Hepatocyte (in vitro differentiated cells): Measurements from ENCODE around the gene NAV2. TPM values are rescaled to one million over a fixed set of nuclear protein-coding genes. Genes with fewer than 3 reads are reported as not detected.

Experiments
- DNase-seq: peaks from one replicate; pipeline ENCODE4 v3.0.0-alpha.2; 2016; ENCODE audit warnings: low spot score
- H2AFZ ChIP-seq: fragments of 200-600 bp; sonication (generic); 2 replicates; pipeline ENCODE4 v1.6.0; 2016; ENCODE audit warnings: antibody characterized with exemption, mild to moderate bottlenecking
- H3K27ac ChIP-seq: fragments of 200-600 bp; sonication (generic); 2 replicates; pipeline ENCODE4 v1.5.1; 2016; ENCODE audit warnings: mild to moderate bottlenecking
- H3K27me3 ChIP-seq: fragments of 200-600 bp; sonication (generic); 2 replicates; pipeline ENCODE4 v1.6.1; 2016
- H3K36me3 ChIP-seq: fragments of 200-600 bp; sonication (generic); replicated peaks from 2 replicates; pipeline ENCODE4 v1.5.1; 2016; ENCODE audit warnings: low read depth; ENCODE audit not compliant: insufficient read depth
- H3K4me1 ChIP-seq: fragments of 200-600 bp; sonication (generic); 2 replicates; pipeline ENCODE4 v1.5.1; 2016; ENCODE audit warnings: mild to moderate bottlenecking, moderate library complexity; ENCODE audit not compliant: insufficient read depth
- H3K4me2 ChIP-seq: fragments of 200-600 bp; sonication (generic); 2 replicates; pipeline ENCODE4 v1.6.0; 2016
- H3K4me3 ChIP-seq: fragments of 200-600 bp; sonication (generic); 2 replicates; pipeline ENCODE4 v1.5.1; 2016; ENCODE audit warnings: mild to moderate bottlenecking
- H3K79me2 ChIP-seq: fragments of 200-600 bp; sonication (generic); 2 replicates; pipeline ENCODE4 v1.6.0; 2017; ENCODE audit warnings: mild to moderate bottlenecking
- H3K9me2 ChIP-seq: fragments of 200-600 bp; sonication (generic); replicated peaks from 2 replicates; pipeline ENCODE4 v1.6.0; 2017; ENCODE audit warnings: mild to moderate bottlenecking; ENCODE audit not compliant: insufficient read depth
- H3K9me3 ChIP-seq: fragments of 200-600 bp; sonication (generic); 2 replicates; pipeline ENCODE4 v1.5.1; 2016; ENCODE audit warnings: low read depth, mild to moderate bottlenecking
- H4K20me1 ChIP-seq: fragments of 200-600 bp; sonication (generic); 2 replicates; pipeline ENCODE4 v1.6.0; 2016; ENCODE audit warnings: mild to moderate bottlenecking; ENCODE audit not compliant: insufficient read depth, poor library complexity, severe bottlenecking
- CTCF ChIP-seq: fragments of 200-600 bp; sonication (generic); IDR thresholded peaks from 2 replicates; pipeline ENCODE4 v1.5.1; 2016; ENCODE audit warnings: antibody characterized with exemption, mild to moderate bottlenecking; ENCODE audit not compliant: poor library complexity
- EZH2 ChIP-seq: fragments of 200-600 bp; sonication (generic); IDR thresholded peaks from 2 replicates; pipeline ENCODE4 v1.6.1; 2016; ENCODE audit warnings: antibody characterized with exemption, mild to moderate bottlenecking, borderline replicate concordance
- EZH2phosphoT487 ChIP-seq: fragments of 200-600 bp; sonication (generic); IDR thresholded peaks from one replicate; pipeline ENCODE4 v1.6.1; 2018; ENCODE audit warnings: antibody characterized with exemption, mild to moderate bottlenecking, low read depth, moderate library complexity; ENCODE audit not compliant: unreplicated experiment, severe bottlenecking
- WGBS: methylation state at CpG from one replicate; pipeline ENCODE4 v1.1.6; 2016; ENCODE audit warnings: low lambda C conversion rate; ENCODE audit errors: missing lambda C conversion rate; 5-methylcytosine and 5-hydroxymethylcytosine counted together
- polyA plus RNA-seq: library from polyadenylated mRNA; unstranded; fragments of >200 nt; fragmentation: Nextera tagmentation; extraction: Ambion mirVana; gene quantifications from 2 replicates; pipeline ENCODE4 v1.2.1, GENCODE V29; 2016
- total RNA-seq: library from RNA; depleted of rRNA; stranded (reverse); fragments of >200 nt; gene quantifications from 2 replicates; pipeline ENCODE4 v1.2.3, GENCODE V29; 2014

NAV2 gene
- total and polyA plus RNA-seq, 2 experiments from 2014 or later, result 23.7 to 30.8 TPM

- 83% methylated on average over 1 of the region's 1 CpG for WGBS
- H3K4me3 ChIP-seq, result no peak overlapping the region
- H3K9me2 ChIP-seq, result no peaks in the 10 kb centered on the region
- no peak overlapping the region for H3K4me2 ChIP-seq
- no peak overlapping the region for H3K27ac ChIP-seq
- H3K79me2 ChIP-seq, result no peaks in the 10 kb centered on the region
- H3K4me1 ChIP-seq, result peaks cover under 1% of the 10 kb centered on the region
- H3K27me3 ChIP-seq, result no peaks in the 10 kb centered on the region
- no peak for TF ChIP-seq EZH2phosphoT487
- TF ChIP-seq EZH2, result no peak
- no peak for TF ChIP-seq CTCF
- H4K20me1 ChIP-seq, result no peaks in the 10 kb centered on the region
- H3K9me3 ChIP-seq, result no peaks in the 10 kb centered on the region
- no peak for DNase-seq
- H3K36me3 ChIP-seq, result no peaks in the 10 kb centered on the region
- no peak overlapping the region for H2AFZ ChIP-seq
Measured at GRCh38 chr11:19946681-19947080, 234.0 kb downstream of the NAV2 start.

GRCh38 chr11:19947537-19948114 lies 235.0 kb downstream of the NAV2 start:
- DNase-seq, result no peak
- no peaks in the 10 kb centered on the region for H3K9me3 ChIP-seq
- H3K79me2 ChIP-seq, result no peaks in the 10 kb centered on the region
- H3K36me3 ChIP-seq, result no peaks in the 10 kb centered on the region
- no peak overlapping the region for H2AFZ ChIP-seq
- no peaks in the 10 kb centered on the region for H3K27me3 ChIP-seq
- 76% methylated on average over 5 of the region's 5 CpGs for WGBS
- no peaks in the 10 kb centered on the region for H4K20me1 ChIP-seq
- peaks cover 9% of the 10 kb centered on the region for H3K4me1 ChIP-seq
- TF ChIP-seq EZH2phosphoT487 (no peak), CTCF (no peak), EZH2 (no peak)
- no peaks in the 10 kb centered on the region for H3K9me2 ChIP-seq
- no peak overlapping the region for H3K4me2 ChIP-seq
- no peak overlapping the region for H3K27ac ChIP-seq
- no peak overlapping the region for H3K4me3 ChIP-seq

- Histone ChIP-seq H3K4me2 (no peak overlapping the region), H3K36me3 (no peaks in the 10 kb centered on the region), H3K4me1 (peaks cover 24% of the 10 kb centered on the region), H3K79me2 (no peaks in the 10 kb centered on the region), H2AFZ (no peak overlapping the region), H3K27me3 (no peaks in the 10 kb centered on the region), H3K9me3 (no peaks in the 10 kb centered on the region), H3K4me3 (no peak overlapping the region), H4K20me1 (no peaks in the 10 kb centered on the region), H3K27ac (no peak overlapping the region), H3K9me2 (no peaks in the 10 kb centered on the region)
- DNase-seq, result no peak
- no peak for TF ChIP-seq EZH2
- no peak for TF ChIP-seq CTCF
- TF ChIP-seq EZH2phosphoT487, result no peak
- WGBS, result 85% methylated on average over 7 of the region's 7 CpGs
Measured at GRCh38 chr11:19949606-19950005, 237.0 kb downstream of the NAV2 start.
